Mucosa of descending colon (tissue), 3 donors: ENCODE results near the gene SAMD4A. TPM values are rescaled to one million over a fixed set of nuclear protein-coding genes. Genes with fewer than 3 reads are reported as not detected.

Source experiments
- ATAC-seq: fragments of 200-7000 bp; cut with Tn5 transposase; one replicate; pipeline ENCODE4 v1.9.1; 2020; ENCODE audit warnings: mild to moderate bottlenecking, moderate library complexity
- DNase-seq, 3 donors: peaks; one replicate each; pipeline ENCODE4 v3.0.0-alpha.2; 2020
- H3K36me3 ChIP-seq: fragments of 200-600 bp; one replicate; pipeline ENCODE4 v1.8.0; 2021; ENCODE audit warnings: low read depth, mild to moderate bottlenecking
- H3K4me1 ChIP-seq: fragments of 200-600 bp; one replicate; pipeline ENCODE4 v1.8.0; 2021; ENCODE audit warnings: low read depth, mild to moderate bottlenecking
- H3K4me3 ChIP-seq: fragments of 200-600 bp; one replicate; pipeline ENCODE4 v1.8.0; 2021; ENCODE audit warnings: mild to moderate bottlenecking
- H3K9me3 ChIP-seq: fragments of 200-600 bp; one replicate; pipeline ENCODE4 v1.8.0; 2021; ENCODE audit warnings: mild to moderate bottlenecking
- intact Hi-C, 2 donors: fragments of 100-400 bp; cut with DNase I in 1 of 2; cut with micrococcal nuclease in 1 of 2; formaldehyde crosslinking; loops; one replicate each; pipeline versions ENCODE4 v1.11.0 to v1.11.1; 2022; cut with DNase I, micrococcal nuclease
- total RNA-seq, 3 donors: library from RNA; stranded (reverse); fragmentation: NEBNext Ultra II Directional in 2 of 3; extraction: Animal tissue kit (Norgen Biotek cat#: 25700) in 2 of 3; gene quantifications; one replicate each; pipeline versions ENCODE4 v1.2.1 to v1.2.4, GENCODE V29; 2021 to 2023
- TF ChIP-seq, protein P1 (sequence below): fragments of 200-600 bp; IDR thresholded peaks from one replicate; pipeline ENCODE4 v1.8.0; 2022; ENCODE audit warnings: antibody characterized with exemption, mild to moderate bottlenecking
- donor health status: DM: no; HTN: no; CAD: no; lungs with moderate emphysema.
- donor health status: DM: no; HTN: no; CAD: no.
- donor health status: DM: no; HTN: yes; CAD: no.

The SAMD4A gene
- total RNA-seq, 3 donors from 2014 or later: 14.7 to 82.1 (median 16.5) TPM

DNA sequence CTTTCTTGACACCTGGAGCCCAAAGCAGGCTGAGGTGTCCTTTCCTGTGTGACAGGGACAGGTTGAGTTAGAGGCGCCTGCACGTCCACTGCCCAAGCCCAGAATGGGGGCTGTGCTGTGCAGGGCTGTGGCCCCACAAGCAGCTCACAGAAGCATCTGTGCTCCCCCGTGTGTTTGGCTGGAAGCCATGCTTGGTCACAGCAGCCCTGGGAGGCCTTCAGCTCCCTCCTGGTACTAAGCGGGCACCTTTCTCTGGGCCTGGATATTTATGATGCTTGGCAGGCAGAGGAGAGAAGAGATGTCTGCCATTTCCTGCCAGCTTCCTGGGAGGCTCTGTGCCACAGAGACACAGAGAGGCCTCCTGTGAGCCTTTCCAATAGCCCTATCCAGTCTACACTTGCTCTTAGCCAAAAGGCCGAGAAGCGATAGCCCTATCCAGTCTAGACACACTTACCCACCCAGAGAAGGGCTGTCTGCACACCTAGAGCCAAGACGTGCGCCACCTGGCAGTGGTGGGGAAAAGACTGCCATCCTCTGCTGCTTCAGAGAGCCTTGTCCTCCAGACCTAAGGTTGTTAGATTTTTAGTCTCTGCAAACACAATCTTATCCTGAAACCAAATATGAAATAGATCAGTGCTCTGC, 218.3 kb downstream of the SAMD4A start:
- intact Hi-C loops: no loop called here
- no peak for DNase-seq
- TF ChIP-seq, protein P1, sequence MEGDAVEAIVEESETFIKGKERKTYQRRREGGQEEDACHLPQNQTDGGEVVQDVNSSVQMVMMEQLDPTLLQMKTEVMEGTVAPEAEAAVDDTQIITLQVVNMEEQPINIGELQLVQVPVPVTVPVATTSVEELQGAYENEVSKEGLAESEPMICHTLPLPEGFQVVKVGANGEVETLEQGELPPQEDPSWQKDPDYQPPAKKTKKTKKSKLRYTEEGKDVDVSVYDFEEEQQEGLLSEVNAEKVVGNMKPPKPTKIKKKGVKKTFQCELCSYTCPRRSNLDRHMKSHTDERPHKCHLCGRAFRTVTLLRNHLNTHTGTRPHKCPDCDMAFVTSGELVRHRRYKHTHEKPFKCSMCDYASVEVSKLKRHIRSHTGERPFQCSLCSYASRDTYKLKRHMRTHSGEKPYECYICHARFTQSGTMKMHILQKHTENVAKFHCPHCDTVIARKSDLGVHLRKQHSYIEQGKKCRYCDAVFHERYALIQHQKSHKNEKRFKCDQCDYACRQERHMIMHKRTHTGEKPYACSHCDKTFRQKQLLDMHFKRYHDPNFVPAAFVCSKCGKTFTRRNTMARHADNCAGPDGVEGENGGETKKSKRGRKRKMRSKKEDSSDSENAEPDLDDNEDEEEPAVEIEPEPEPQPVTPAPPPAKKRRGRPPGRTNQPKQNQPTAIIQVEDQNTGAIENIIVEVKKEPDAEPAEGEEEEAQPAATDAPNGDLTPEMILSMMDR: no peak
- Histone ChIP-seq H3K36me3 (no peaks in the 10 kb centered on the region), H3K4me1 (no peaks in the 10 kb centered on the region), H3K9me3 (no peaks in the 10 kb centered on the region), H3K4me3 (no peak overlapping the region)
- no peak for ATAC-seq

GRCh38 chr14:54785778-54786770, 219.1 kb downstream of the SAMD4A start:
- H3K36me3 ChIP-seq: no peaks in the 10 kb centered on the region
- intact Hi-C loops: no loop called here
- no peak for ATAC-seq

DNA sequence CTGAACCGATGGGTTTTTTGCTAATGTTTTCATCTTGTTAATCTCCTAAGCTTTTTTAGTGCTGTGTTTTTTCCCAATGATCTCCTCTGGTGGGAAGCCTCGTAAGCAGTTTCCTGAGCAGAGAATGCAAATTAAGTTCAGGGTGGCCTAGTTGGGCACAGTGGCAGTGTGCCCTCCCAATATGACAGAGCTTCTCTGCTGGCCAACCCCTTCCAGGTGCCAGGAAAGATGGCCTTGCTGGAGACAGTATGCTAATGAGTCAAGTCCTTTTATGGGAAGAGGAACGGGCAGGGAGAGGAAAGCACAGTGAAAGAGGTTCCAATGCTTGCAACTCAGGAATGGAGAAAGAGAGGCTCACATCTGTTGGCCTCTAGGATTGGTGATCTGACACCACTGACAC, 219.9 kb downstream of the SAMD4A start:
- TF ChIP-seq, protein P1: no peak
- Histone ChIP-seq H3K9me3 (no peaks in the 10 kb centered on the region), H3K4me1 (no peaks in the 10 kb centered on the region), H3K4me3 (no peak overlapping the region), H3K36me3 (no peaks in the 10 kb centered on the region)
- no peak for ATAC-seq
- no peak for DNase-seq
- intact Hi-C loops: no loop called here

More at GRCh38 chr14:54785778-54786770, 219.1 kb downstream of the SAMD4A start:
- H3K9me3 ChIP-seq: no peaks in the 10 kb centered on the region
- H3K4me3 ChIP-seq: no peak overlapping the region
- TF ChIP-seq, protein P1: no peak
- no peaks in the 10 kb centered on the region for H3K4me1 ChIP-seq
- no peak for DNase-seq

DNA sequence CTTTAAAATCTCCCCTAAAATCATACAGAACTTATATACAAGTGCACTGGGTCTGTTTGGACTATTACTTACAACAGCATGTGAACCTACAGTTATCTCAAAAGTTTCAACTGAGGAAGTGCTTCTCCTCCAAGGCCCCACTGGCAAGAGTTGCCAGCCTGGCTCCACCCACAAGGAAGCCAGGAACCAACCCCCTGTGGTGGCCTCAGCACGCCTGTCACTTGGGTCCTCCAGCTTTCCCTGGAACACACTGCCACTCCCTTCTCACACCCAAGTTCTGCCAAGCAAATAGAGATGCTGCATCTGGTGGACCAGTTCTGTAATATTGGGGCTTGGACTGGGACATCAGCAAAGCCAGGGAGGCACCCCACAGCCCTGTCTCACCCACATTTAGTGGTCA, 220.3 kb downstream of the SAMD4A start:
- DNase-seq: peak in 1 of 3 donors; percentile 24
- no peaks in the 10 kb centered on the region for H3K9me3 ChIP-seq
- no peak overlapping the region for H3K4me3 ChIP-seq
- H3K4me1 ChIP-seq: no peaks in the 10 kb centered on the region
- H3K36me3 ChIP-seq: no peaks in the 10 kb centered on the region
- peak; percentile 58 for ATAC-seq
- TF ChIP-seq, protein P1: no peak
- intact Hi-C loops: no loop called here

DNA sequence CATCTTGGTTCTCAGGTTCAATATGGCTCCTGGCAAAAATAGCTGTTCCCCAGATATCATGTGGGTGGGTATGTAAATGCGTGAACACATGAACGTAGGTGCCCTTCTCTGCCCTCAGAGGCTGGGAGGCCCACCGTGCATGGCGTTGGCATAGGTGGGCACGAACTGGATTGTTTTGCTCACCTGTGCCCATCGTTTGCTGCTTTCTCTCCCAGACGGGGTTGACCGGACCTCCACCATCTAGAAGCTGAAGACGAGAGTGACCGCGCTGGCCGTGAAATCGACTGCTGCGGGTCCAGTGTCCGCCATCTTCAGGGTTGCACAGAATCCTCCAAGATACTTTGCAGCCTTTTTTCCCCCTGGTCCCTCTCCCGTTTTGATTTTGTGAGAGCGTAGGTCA, 221.8 kb downstream of the SAMD4A start:
- intact Hi-C loops: no loop called here
- Histone ChIP-seq H3K4me1 (no peaks in the 10 kb centered on the region), H3K36me3 (no peaks in the 10 kb centered on the region), H3K4me3 (no peak overlapping the region), H3K9me3 (no peaks in the 10 kb centered on the region)
- no peak for ATAC-seq
- TF ChIP-seq, protein P1: no peak
- no peak for DNase-seq
